Lung (tissue), 12 donors: Measurements from ENCODE around the gene PPIE. TPM values are rescaled to one million over a fixed set of nuclear protein-coding genes. Genes with fewer than 3 reads are reported as not detected.

Source experiments
- ATAC-seq: fragments of 200-7000 bp; cut with Tn5 transposase; one replicate; pipeline ENCODE4 v1.9.1; 2020; ENCODE audit warnings: moderate number of reproducible peaks; ENCODE audit not compliant: insufficient read depth, low FRiP score
- DNase-seq, 3 donors: peaks; one replicate each; pipeline ENCODE4 v3.0.0-alpha.2; 2013 to 2017
- H3K27ac ChIP-seq, 2 donors: one replicate each; pipeline ENCODE4 v1.5.1; 2013; ENCODE audit warnings: mild to moderate bottlenecking in 2 of 2, moderate library complexity in 2 of 2, control low read depth in 1 of 2, inconsistent platforms in 1 of 2, low read depth in 1 of 2, low read length in 1 of 2
- H3K27me3 ChIP-seq, 3 donors: one replicate each; pipeline ENCODE4 v1.5.1; 2013; ENCODE audit warnings: low read length in 2 of 3; ENCODE audit not compliant: control insufficient read depth in 3 of 3, insufficient read depth in 3 of 3
- H3K36me3 ChIP-seq, 4 donors: one replicate each; pipeline ENCODE4 v1.5.1; 2013; ENCODE audit warnings: low read length in 4 of 4, mild to moderate bottlenecking in 1 of 4, moderate library complexity in 1 of 4; ENCODE audit not compliant: control insufficient read depth in 4 of 4, insufficient read depth in 4 of 4
- H3K4me1 ChIP-seq, 5 donors: one replicate each; pipeline ENCODE4 v1.5.1; 2013; ENCODE audit warnings: low read length in 5 of 5, mild to moderate bottlenecking in 2 of 5, moderate library complexity in 1 of 5; ENCODE audit not compliant: control insufficient read depth in 5 of 5, insufficient read depth in 5 of 5
- H3K4me3 ChIP-seq: one replicate; pipeline ENCODE4 v1.5.1; 2013; ENCODE audit warnings: mild to moderate bottlenecking, control low read depth, moderate library complexity
- H3K9ac ChIP-seq, 2 donors: one replicate each; pipeline ENCODE4 v1.5.1; 2013; ENCODE audit warnings: low read length in 2 of 2, control low read depth in 1 of 2; ENCODE audit not compliant: insufficient read depth in 1 of 2
- H3K9me3 ChIP-seq, 4 donors: one replicate each; pipeline ENCODE4 v1.5.1; 2013; ENCODE audit warnings: low read length in 3 of 4, mild to moderate bottlenecking in 1 of 4, moderate library complexity in 1 of 4; ENCODE audit not compliant: control insufficient read depth in 4 of 4, insufficient read depth in 3 of 4
- CTCF ChIP-seq: IDR thresholded peaks from 2 replicates; pipeline ENCODE4 v1.5.1; 2012; ENCODE audit warnings: mild to moderate bottlenecking; ENCODE audit errors: control extremely low read depth, extremely low read depth
- WGBS, 2 donors: extraction: QIAGEN DNeasy Blood & Tissue Kit; methylation state at CpG; one replicate each; pipeline ENCODE4 v1.1.7; 2013; 5-methylcytosine and 5-hydroxymethylcytosine counted together
- polyA plus RNA-seq, 2 donors: library from polyadenylated mRNA; stranded (reverse); fragments of 200-250 nt; gene quantifications; one replicate each; pipeline ENCODE4 v1.2.1, GENCODE V29; 2013
- total RNA-seq, 2 donors: library from RNA; depleted of rRNA in 1 of 2; stranded (reverse); fragments of >200 nt in 1 of 2; gene quantifications; one replicate each; pipeline ENCODE4 v1.2.1, GENCODE V29; 2014 to 2021
- donor health status: control.
- donor health status: control.
- donor health status: Bipolar disorder and iron deficiency.
- donor health status: healthy.
- donor health status: DM: yes; HTN: yes; CAD: no.

The PPIE gene
- total and polyA plus RNA-seq, 4 donors, result 30.5 to 55.5 (median 44.3) TPM

GRCh38 chr1:39701049-39701439 lies 37.6 kb upstream of the PPIE start:
- peaks cover 0 to 17% (median 5%) of the 10 kb centered on the region in 5 donors for H3K4me1 ChIP-seq
- no peak for TF ChIP-seq CTCF
- H3K9me3 ChIP-seq, result peaks cover 0 to 2% (median 0%) of the 10 kb centered on the region in 4 donors
- DNase-seq (peak; percentile 86 to 93 (median 88)), ATAC-seq (peak; percentile 42)
- no peaks in the 10 kb centered on the region for H3K36me3 ChIP-seq
- WGBS, 2 donors, result 29 to 39% methylated on average over 12 of the region's 12 CpGs
- H3K27me3 ChIP-seq, result peaks cover 0 to 5% (median 0%) of the 10 kb centered on the region in 3 donors
- peak overlapping the region in 1 of 2 donors; percentile 59 for H3K27ac ChIP-seq
- H3K4me3 ChIP-seq, result no peak overlapping the region
- no peak overlapping the region for H3K9ac ChIP-seq

- TF ChIP-seq CTCF, result no peak
- Histone ChIP-seq H3K4me3 (no peak overlapping the region), H3K9me3 (no peaks in the 10 kb centered on the region), H3K27ac (no peak overlapping the region), H3K27me3 (peaks cover 0 to 3% (median 2%) of the 10 kb centered on the region in 3 donors), H3K9ac (no peak overlapping the region), H3K36me3 (no peaks in the 10 kb centered on the region), H3K4me1 (peaks cover 0 to 17% (median 5%) of the 10 kb centered on the region in 5 donors)
- 95 to 100% methylated on average over 1 of the region's 1 CpG for WGBS, 2 donors
- no peak for ATAC-seq
- DNase-seq, result no peak
These were observed 33.9 kb upstream of the PPIE start for GRCh38 chr1:39704757-39705156.

DNA sequence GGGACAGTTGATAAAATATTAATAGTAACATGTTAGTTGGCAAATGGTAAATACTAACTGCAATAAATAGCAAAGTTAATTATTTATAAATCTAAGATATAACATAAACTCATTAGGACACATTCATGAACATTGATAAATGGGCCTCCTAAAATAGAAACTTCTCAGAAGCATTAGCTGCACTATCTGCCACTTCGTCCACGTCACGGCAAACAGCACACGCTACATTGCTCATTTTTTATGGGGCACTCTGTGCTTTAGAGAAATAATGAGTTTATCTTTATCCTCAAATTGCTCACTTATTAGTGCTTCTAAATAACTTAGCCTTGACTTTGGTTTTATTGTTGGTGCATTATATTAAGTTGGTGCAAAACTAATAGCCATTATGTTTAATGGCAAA lies 31.2 kb upstream of the PPIE start:
- WGBS, 2 donors, result 92% methylated on average over 4 of the region's 4 CpGs
- TF ChIP-seq CTCF, result no peak

More for the DNA sequence above, 31.2 kb upstream of the PPIE start:
- Histone ChIP-seq H3K4me3 (no peak overlapping the region), H3K9ac (no peak overlapping the region), H3K9me3 (no peaks in the 10 kb centered on the region), H3K36me3 (no peaks in the 10 kb centered on the region), H3K27me3 (peaks cover 0 to 3% (median 2%) of the 10 kb centered on the region in 3 donors), H3K4me1 (no peaks in the 10 kb centered on the region), H3K27ac (no peak overlapping the region)
- ATAC-seq (no peak), DNase-seq (no peak)
